Right renal pelvis (tissue), 4 donors: ENCODE measurements around the gene KRT81. TPM values are rescaled to one million over a fixed set of nuclear protein-coding genes. Genes with fewer than 3 reads are reported as not detected.
"Not testable (repeated sequence)": the region's sequence is repeated elsewhere in the genome, so short reads cannot be mapped to it uniquely, and the experiment has no call there.

Experiments used
- DNase-seq, 4 donors: peaks; one replicate each; pipeline ENCODE4 v3.0.0-alpha.2; 2013; ENCODE audit warnings: low read depth in 4 of 4, low spot score in 3 of 4, missing footprints in 1 of 4
- polyA plus RNA-seq, 4 donors: library from polyadenylated mRNA; unstranded; fragments of 120-200 nt; gene quantifications; one replicate each; pipeline ENCODE4 v1.2.1, GENCODE V29; 2013; ENCODE audit not compliant: insufficient read length in 4 of 4

The KRT81 gene
- polyA plus RNA-seq, 4 donors = 0.13 TPM; not detected in 3

GRCh38 chr12:52278575-52279421 lies 12.5 kb downstream of the KRT81 start:
- DNase-seq = peak in 2 of 4 donors; percentile 57 to 74

GRCh38 chr12:52277486-52278245 lies 13.7 kb downstream of the KRT81 start:
- no peak for DNase-seq

DNA sequence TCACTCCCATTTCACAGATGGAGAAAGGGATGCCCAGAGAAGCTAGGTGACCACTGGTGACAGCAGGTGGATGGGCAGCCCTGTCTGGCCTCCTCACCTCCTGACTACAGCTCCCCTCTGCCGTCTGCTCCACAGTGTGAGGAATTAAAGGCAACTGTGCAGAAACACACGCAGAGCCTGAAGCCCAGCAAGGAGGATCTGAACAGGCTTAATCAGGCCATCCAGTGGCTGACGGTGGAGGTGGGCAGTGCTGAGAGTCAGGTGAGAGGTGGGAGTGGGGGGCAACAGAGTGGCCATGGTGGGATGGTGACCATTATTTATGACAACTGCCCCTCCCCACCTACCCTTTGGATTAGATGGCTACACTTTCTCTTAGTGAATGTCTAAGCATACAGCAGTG lies 15.6 kb downstream of the KRT81 start:
- DNase-seq = no peak

DNA sequence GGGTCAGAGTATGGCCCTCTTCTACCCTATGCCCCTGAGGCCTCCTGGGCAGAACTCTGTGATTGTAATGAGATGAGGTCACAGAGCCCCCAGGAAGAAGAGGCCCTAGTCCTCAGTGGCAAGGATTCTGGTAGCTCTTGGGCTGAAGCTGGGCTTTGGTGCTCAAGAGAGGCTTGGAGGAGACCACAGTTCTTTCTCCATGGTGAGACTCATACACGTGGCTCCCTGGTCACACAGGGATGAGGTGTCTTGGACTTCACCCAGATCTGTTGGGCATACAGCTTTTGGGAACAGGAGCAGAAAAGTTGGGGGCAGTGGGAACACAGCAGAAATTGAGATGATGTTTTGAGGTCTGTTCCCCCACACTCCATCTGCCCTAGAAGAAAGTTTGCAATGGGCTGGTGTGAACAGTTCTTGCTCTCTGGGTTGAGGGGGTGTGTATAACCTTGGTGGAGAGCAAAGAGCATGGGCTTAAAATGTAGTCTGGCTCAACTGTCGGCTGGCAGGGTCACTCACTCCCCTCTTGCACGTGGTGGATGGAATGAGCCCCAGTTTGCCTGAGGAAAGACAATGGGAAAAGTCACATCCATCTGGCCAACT lies 16.7 kb downstream of the KRT81 start, which contains the start of gene KRT86:
Gene KRT86, plus strand, starts transcription at position 125 of the 600 bp plus-strand sequence. CDS start 27,272 bp downstream, outside the sequence.
- DNase-seq = no peak

- DNase-seq = no peak
These were observed 20.2 kb downstream of the KRT81 start for GRCh38 chr12:52271158-52271557.

DNA sequence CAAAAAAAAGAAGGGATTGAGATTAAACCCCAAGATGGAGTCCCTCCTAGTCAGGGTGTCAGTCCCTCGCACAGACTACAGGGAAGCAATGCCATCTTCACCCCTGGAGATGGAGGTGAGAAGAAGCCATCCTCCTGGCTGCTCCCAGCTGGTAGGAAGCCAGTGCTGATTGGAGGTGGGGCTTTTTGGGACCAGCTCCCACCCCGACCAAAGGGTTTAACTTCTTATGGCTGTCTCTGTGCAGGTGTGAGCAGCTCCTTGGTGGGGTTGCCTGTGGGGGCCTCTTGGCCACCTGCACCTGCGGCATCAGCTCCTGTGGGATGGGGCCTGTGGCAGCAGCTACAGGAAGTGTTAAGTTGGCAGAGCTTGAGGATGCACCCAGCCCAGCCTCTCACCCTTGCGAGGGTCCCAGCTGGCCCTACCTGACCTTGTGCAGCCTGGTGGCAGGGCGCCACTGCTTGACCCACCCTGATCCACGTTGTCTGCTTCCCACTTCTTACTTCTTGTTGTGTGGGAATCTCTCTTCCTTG lies 20.7 kb downstream of the KRT81 start:
- DNase-seq = no peak

- DNase-seq = no peak
These were observed 23.1 kb downstream of the KRT81 start for GRCh38 chr12:52268212-52268611.

DNA sequence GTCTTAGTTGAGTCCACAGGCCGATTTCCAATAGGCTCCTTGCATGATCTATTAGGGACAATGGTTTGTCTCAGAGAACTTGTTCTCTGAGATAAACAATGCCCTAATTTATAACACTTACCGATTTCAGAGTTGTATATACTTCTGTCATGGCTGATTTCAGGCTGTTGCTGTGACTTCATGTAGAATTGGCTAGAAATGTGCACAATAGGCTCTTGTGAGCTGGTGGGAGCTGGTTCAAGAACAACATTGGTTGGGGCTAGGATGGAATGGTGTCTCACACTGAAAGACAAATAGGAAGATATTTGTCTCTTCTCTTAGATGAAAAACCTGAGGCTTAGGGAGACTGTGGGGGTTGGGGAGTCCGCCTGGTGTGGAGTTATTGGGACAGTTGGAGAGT lies 23.6 kb downstream of the KRT81 start:
- no peak for DNase-seq

GRCh38 chr12:52267266-52267665 lies 24.1 kb downstream of the KRT81 start:
- DNase-seq = no peak

DNA sequence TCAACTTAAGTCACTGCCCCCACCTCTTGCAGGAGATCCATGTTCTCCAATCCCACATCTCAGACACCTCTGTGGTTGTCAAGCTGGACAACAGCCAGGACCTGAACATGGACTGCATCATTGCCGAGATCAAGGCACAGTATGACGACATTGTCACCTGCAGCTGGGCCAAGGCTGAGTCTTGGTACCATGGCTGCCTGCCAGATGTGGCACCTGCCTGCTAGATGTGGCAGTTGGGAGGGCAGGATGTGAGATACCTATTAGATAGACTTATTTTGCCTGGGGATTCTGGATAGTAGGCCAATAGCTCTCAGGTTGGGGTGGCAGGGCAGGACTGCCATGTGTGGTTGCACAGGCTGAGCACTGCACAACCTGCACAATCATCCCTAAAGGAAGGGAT lies 24.8 kb downstream of the KRT81 start:
- no peak for DNase-seq

DNA sequence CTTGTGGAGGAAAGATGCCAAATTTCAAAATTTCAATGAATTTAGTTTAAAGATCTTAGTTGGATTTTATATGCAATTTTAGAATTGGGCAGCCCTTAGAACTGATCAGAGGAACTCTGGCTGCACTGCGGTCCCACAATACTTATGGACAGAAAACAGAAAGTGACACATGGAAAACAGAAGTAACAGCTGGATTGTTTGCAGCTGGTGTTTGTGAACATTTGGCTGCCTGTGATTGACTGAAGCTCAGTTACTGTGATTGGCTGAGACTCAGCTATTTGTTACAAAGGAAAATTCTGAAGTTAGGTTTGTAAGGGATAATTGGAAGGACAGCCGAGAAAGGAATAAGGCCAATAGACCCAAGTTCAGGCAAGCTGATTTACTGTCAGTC lies 26.9 kb downstream of the KRT81 start:
- no peak for DNase-seq

- no peak for DNase-seq
These were observed 27.4 kb downstream of the KRT81 start for GRCh38 chr12:52263761-52264434.

- no peak for DNase-seq
These were observed 29.0 kb downstream of the KRT81 start for GRCh38 chr12:52262286-52262685.

DNA sequence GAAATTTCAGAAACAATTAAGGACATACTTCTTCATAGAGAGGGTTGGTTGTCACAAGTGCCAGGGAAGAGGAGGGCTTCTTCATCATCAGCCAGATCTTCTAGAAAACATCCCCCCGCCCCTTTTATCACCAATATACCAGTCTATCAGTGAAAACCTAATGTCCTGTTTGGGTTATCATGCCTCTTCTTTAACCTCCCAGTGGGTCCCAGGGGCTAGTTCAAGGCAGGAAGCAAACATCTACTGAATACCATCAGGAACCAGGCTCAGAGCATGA lies 30.2 kb downstream of the KRT81 start:
- DNase-seq = no peak

DNA sequence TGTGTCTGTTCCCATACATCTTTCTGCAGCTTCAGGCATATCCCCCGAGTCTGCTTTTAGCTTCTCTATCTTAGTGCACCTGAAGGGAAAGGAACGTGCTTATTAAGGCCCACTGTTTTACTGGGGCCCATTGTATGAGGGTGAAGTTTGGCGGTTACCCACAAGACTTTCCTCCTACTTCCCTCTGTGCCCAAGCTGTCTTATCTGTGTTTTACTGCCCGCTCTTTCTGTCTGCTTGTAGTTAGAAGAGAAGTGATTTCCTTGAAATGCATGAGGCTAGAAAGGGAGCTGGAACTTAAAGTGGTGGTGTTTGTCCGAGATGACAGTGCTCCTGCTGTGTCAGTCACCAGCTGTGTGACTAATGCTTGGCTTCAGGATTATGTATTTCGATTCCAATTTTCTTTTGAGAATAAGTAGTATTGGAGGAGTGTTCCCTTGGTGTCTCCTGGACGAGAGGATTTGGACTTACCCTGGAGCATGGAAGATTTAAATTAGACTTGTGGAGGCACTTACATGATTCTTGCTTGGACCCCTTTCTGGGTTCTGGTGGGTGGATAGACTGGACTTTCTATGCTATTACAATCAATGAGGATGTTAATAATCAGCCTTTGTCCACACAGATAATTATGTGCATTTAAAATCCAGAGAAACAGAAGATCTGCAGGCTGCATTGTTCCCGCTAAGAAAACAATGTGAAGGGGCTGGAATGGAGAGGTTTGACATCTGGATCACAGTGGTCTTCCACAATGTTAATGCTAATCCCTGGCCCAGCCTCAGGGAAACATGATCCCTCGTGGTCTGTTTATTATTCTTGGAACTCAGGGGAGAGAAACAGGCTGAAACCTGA lies 30.8 kb downstream of the KRT81 start:
- peak in 1 of 4 donors; percentile 53 for DNase-seq

DNA sequence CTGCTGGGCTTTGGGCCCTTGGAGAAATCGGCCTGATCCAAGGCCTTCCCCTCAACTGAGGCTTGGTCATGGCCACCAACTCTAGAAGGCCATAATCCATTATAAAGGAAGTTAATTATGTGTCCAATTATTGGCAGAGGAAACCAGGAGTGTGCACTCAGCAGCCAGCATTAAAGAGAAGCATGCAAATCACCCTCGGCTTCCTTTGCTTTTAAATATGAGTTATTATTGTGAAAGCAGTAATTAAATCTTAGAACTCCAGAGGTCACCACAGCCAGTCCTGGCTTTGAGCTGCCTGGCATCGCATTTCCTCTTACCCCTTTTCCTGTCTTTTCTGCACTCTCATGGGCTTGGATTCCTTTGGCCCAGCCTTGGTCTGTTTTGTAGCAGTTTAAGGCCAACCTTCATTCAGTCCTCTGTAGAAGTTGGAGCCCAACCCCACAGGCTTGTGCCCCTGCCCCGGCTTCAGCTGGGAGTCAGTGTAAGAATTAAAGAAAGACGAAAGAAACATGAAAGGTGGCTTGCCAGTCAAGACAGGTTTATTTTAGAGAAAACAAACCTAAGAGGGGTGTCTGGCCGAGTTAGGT lies 31.6 kb downstream of the KRT81 start:
- no peak for DNase-seq

DNA sequence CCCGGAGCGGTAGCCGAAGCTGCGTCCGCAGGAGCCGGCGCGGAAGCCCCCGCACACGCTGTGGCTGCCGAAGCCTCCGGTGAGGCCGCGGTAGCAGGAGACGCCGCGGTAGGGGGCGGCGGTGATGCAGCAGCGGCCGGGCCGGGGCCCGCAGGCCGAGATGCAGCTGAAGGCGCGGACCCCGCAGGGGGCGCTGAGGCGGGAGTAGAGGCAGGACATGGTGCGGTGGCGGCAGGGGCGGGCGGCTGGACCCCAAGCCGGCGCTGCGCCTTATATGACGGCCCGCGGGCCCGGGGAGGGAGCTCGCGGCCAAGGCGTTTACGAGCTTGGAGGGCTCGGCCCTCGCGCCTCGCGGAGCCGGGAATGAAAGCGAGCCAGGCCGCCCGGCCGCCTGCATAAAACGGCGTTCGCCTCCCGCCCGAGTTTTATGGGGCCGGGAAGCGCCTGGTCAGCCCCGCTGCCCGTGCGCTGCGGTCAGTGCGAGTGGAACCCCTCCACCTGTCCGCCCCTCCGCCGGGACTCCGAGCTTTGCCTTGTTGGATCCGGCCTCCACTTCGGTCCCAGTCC lies 32.9 kb downstream of the KRT81 start:
- DNase-seq = no peak

- DNase-seq = not testable (repeated sequence)
These were observed 33.4 kb downstream of the KRT81 start for GRCh38 chr12:52257922-52258321.

DNA sequence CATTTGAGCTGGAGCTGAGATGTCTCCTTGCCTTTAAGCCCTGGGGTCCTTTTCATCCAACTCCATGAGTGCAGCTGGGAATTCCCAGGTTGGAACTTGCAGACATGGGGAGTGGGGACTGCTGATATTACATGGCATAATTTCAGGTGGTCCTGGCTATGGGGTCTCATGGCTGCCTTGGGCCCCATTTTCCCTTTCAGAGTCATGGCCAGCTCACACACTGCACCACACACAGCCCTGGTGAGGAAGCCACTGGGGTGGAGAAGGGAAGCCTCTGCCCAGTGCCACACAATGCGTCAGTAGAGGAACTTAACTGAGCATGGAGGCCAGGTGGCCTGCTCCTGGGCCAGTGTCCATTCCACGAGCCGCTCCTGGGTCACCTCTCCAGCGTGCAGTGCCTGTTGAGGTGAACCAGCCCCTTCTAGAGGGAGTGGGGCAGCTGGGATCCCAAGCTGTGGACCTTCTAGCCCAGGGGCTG lies 34.2 kb downstream of the KRT81 start:
- DNase-seq = no peak
